HG02588 (cell line): ENCODE measurements around the gene POLD4.

Source experiments
- ATAC-seq: cut with Tn5 transposase; IDR thresholded peaks from one replicate; pipeline ENCODE4 v1.9.1; 2021; ENCODE audit warnings: mild to moderate bottlenecking, moderate library complexity; ENCODE audit not compliant: unreplicated experiment

Gene POLD4

GRCh38 chr11:67317888-67318555 is 35.3 kb downstream of the POLD4 start:
- ATAC-seq: peak; percentile 8

DNA sequence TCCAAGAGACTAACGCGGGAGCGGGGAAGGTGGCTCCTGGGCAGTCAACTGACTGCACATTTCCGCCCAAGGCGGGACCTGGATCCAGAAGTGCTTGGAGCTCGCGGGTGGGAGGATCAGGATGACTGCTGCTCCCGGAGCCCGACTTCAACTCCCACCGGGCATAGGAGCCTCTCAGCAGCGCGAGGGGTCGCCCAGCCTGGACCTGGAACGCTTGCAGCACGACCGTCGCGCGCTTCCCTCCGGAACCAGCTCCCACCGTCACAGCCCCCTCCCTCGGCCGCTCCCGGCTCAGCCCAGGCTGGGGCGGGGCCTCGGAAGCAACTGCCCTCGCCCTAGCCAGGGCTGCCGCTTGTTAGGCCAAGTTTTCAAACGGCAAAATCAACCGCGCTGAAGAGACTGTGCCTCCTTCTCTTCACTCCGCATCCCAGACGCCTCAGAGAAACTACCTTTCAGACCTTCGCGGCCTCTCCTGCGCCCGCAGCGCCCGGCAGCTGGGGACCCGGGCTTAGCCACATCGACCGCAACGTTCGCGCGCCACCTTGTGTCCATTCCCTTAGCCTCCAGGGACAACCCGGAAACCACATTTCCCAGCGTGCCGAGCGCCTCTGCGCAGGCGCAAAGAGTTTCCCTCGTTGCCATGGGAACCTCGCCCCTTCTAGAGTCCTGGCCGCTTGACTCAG is 36.0 kb downstream of the POLD4 start:
- peak; percentile 81 for ATAC-seq

DNA sequence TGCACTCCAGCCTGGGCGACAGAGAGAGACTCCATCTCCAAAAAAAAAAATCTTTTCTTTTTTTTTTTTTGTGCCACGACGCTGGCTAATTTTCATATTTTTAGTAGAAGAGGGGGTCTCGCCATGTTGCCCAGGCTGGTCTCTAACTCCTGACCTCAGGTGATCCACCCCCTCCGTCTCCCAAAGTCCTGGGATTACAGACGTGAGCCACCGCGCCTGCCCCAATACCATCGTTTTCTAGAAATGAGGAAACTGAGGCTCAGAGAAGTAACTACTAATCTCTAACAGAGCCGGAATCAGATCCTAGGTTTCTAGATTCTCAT is 36.5 kb downstream of the POLD4 start:
- ATAC-seq: no peak

DNA sequence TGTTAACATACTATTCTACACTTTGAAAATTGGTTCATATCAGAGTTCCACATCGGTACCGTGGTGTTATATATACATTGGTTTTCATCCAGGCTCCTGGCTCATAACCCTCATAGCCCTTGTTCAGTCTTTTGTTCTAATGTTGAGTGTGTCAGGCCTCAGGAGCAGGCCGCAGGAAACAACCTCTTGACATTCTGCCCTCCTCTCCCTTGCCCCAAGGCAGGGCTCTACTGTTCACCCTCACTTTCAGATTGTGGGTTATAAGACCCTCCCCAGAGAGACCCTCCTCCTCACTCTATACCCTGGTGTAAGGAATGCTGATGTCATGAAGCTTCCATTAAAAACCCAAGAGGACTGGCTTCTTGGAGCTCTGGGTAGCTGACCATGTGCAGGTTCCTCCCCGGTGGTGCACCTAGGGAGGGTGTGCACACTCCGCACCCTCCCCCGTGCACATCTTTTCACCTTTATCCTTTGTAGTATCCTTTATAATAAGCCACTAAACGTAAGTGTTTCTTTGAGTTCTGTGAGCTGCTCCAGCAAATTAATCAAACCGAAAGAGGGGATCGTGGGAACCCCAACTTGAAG is 37.9 kb downstream of the POLD4 start:
- no peak for ATAC-seq

DNA sequence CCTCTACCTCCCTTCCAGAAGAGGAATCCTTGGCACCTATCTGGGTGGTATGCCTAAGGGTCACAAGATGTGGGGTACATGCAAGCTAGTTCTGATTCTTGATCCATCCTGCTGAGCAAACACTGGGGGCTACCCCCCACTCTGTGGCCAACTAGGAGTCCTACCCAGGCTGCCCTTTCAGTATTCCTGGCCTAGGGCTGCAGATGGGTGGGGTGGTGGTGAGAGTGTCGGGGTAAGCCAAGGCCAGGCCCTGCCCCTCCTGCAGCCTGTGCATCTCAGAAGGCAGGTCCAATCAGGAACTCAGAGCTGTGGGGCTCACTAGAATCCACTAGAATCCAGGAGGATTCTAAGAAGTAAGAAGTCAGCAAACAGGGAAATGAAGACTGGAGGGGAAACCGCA is 39.1 kb downstream of the POLD4 start:
- no peak for ATAC-seq

DNA sequence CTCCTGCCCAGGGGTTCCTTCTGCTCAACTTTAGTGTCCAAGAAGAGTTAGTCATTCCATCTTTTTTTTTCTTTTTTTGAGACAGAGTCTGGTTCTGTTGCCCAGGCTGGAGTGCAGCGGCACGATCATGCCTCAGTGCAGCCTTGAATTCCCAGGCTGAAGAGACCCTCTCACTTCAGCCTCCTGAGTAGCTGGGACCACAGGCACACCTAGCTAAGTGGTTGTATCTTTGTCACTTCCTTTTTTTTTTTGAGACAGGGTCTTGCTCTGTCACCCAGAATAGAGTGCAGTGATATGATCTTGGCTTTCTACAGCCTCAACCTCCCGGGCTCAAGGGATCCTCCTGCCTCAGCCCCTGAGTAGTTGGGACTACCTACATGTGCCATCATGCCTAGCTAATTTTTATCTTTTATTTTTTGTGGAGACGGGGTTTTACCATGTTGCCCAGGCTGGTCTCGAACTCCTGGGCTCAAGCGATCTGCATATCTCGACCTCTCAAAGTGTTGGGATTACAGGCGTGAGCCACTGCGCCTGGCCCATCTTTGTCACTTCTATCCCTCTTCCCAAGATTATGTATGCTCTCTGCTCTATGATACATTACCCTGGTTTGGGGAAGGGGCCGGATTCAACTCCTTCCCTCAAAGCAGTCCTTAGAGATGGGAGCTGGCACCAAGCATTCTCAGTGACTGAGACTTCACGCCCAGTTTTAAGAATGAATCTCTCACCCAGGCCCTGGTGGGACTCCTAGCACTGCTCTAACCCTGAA is 40.0 kb downstream of the POLD4 start:
- no peak for ATAC-seq

GRCh38 chr11:67312187-67313021 is 40.9 kb downstream of the POLD4 start:
- no peak for ATAC-seq

DNA sequence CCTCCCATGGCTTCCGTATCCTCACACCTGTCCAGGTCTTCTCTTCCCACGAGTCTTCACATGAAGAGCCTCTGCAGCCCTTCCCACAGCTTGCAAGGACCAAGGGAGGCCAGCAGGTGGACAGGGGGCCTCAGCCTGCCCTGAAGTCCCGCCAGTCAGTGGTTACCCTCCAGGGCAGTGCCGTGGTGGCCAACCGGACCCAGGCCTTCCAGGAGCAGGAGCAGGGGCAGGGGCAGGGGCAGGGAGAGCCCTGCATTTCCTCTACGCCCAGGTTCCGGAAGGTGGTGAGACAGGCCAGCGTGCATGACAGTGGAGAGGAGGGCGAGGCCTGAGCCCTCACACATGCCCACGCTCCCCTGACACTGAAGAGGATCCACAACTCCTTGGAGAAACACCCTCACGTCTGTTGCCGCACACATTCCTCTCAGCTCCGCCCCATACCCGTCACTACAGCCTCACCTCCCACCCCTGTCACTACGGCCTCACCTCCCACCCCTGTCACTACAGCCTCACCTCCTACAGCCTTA is 41.7 kb downstream of the POLD4 start:
- no peak for ATAC-seq

- ATAC-seq: no peak
Measured at GRCh38 chr11:67311051-67311555, 42.2 kb downstream of the POLD4 start.

DNA sequence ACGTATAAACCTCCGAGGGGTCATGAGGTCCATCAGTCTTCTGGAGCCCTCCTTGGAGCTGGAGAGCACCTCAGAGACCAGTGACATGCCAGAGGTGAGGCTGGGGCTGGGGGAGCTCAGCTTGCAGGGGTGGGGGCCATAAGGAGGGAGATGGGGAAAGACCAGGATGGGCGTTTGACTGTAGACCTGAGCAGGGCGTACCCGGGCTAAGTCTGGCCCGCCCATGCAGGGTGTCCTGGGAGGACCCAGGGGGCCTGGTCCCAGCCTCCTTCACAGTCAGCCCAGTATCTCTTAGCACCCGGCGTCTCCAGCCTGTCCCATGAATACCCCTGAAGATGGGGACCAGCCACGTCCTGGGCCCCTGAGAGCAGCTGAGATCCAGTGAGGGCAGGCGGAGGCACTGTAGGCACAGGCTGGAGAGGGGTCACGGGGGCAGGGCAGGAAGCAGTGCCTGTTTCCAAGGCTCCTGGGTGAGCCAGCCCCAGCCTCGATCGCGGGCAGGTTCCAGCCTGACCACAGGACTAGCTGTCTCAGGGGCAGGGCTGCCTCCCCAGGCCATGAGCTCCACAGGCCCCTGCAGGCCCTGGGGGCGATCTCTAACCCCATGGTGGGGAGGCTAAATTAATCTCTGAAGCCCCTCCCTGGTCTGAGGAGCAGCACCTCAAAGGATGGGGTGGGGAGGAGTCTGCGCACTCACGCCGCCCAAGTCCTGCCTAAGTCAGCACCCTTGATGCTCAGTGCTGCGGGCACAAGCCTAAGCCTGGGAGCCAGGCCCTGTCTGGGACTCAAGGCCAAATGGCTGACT is 42.9 kb downstream of the POLD4 start:
- ATAC-seq: no peak

DNA sequence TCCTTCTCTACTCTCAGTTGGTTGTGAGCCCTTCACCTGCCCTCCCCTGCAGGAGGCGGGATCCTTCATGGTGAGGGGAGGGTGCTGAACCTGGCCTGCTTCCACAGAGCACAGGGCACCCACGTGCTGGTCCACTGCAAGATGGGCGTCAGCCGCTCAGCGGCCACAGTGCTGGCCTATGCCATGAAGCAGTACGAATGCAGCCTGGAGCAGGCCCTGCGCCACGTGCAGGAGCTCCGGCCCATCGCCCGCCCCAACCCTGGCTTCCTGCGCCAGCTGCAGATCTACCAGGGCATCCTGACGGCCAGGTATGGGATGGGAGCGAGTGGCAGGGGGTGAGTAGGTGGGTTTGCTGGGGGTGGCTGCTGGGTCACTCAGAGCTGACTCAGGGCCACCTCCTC is 43.7 kb downstream of the POLD4 start:
- ATAC-seq: no peak

DNA sequence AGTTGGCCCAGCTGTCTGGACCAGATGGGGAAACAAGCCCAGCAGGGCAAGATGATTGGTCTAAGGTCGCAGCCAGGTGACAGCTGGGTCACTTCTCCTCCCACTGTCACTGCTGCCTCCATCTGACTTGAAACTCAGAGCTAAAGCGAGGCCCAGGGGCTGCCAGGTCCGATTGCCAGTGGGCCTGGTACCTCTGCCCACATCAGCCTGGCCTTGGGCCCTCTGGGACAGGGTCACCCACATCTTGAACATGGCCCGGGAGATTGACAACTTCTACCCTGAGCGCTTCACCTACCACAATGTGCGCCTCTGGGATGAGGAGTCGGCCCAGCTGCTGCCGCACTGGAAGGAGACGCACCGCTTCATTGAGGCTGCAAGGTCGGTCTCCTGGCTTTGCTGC is 44.2 kb downstream of the POLD4 start:
- ATAC-seq: no peak

DNA sequence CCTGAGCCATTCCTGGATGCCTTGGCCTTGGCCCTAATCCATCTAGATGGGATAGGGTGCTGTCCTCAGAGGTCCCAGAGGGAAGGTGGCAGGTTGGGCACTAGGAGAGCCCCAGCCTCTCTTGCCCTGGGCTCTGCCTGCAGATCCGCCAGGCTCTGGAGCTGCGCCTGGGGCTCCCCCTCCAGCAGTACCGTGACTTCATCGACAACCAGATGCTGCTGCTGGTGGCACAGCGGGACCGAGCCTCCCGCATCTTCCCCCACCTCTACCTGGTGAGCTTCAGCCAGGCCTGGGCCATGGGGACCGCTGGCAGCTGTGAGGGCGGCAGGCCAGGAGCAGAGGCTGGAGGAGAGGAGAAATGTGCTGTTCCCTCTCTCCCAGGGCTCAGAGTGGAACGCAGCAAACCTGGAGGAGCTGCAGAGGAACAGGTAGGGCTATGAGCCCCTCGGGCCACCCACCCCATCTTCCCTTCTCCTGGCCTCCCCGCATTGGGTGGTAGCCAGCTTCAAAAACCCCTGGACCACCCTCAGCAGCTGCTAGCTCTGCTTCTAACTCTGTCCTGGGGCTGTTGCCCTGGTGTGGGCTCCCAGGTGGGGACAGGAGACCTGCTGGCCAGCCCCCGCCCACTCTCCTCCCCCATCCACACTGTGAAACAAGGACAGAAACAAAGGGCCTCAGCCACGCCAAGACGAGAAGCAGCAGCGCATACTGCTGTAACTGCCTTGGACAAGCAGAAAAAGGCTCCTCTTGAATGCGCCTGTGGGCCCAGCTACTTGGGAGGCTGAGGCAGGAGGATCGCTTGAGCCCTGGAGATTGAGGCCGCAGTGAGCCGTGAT is 45.1 kb downstream of the POLD4 start:
- ATAC-seq: no peak

- no peak for ATAC-seq
Measured at GRCh38 chr11:67307545-67308001, 45.8 kb downstream of the POLD4 start.

DNA sequence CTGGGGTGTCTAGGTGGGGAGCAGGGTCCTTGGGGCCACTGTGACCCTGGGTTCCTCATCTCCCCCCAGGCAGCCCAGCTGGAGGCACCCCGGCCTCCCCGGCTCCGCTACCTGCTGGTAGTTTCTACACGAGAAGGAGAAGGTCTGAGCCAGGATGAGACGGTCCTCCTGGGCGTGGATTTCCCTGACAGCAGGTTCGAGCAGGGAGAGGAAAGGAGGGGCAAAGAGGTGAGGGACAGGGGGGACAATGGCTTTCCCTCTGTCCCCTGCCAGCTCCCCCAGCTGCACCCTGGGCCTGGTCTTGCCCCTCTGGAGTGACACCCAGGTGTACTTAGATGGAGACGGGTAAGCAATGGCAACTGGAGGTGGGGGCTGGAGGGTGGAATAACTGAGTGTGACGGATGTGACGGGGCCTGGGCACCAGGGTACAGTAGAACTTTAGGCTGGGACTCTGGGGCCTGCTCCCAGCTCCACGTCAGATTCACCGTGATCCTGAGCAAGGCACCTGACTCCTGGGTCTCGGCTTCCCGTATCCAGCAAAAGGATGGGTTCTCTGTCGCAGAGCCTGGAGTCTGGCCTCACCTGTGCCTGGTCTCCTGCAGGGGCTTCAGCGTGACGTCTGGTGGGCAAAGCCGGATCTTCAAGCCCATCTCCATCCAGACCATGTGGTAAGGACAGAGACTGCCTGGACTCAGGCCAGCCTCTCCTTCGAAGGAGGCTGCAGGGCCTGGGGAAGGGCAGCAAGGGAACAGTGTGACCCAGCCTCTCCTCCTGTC is 46.4 kb downstream of the POLD4 start:
- no peak for ATAC-seq

- no peak for ATAC-seq
Measured at GRCh38 chr11:67304511-67305113, 48.7 kb downstream of the POLD4 start.

DNA sequence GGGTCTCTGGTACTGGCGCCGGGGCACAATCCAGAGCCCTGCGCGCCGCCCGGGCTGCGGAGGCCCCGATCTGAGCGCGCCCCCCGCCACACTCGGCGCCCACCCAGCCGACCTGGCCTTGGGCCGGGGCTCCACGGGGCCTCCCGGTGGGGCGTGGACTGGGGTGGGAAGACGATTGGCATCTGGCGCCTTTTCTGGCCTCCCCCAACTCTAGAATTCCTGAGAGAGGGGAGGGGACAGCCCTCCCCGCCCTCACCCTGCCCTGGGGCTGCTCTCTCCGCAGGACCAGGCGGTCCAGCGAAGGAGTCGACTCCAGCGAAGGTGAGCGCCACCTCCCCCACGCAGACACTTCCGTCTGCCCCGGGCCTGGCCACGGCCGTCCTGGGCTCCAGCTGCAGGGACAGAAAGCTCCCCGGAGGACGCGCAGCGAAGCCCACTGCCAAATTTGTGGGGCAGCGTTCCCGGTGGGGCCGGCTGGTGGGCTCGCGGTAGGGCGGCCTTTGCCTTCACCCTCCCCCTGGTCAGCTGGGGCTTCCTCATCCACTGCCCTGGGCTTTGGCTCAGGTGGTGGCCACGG is 49.4 kb downstream of the POLD4 start:
- ATAC-seq: no peak
